ENCODE results near the gene TCP11L1. TPM values are rescaled to one million over a fixed set of nuclear protein-coding genes. Genes with fewer than 3 reads are reported as not detected.

TCP11L1 gene
- total and polyA plus RNA-seq, 9 of the 15 experiments (the other 6 are each of a cell fraction or from before 2014, with no cell fraction given): 1.6 to 15.3 (median 5.4) TPM

- TF ChIP-seq ZMIZ1 (IDR thresholded peaks at IDR 0.05; ENCODE audit: low read depth in 2 of 2, low read length in 2 of 2): no peak
- peak; percentile 64 for TF ChIP-seq PHF8 (IDR thresholded peaks at IDR 0.05; ENCODE audit: borderline replicate concordance, low read length)
- no peak for TF ChIP-seq CHD2 (IDR thresholded peaks at IDR 0.05; ENCODE audit: low read depth, low read length)
- no peak for TF ChIP-seq TARDBP (IDR thresholded peaks at IDR 0.05)
- TF ChIP-seq ARHGAP35 (IDR thresholded peaks at IDR 0.05; ENCODE audit: partially characterized antibody): no peak
- no peak for TF ChIP-seq NR2C1 (IDR thresholded peaks at IDR 0.05)
- no peak for TF ChIP-seq NR2C1 (tag; IDR thresholded peaks at IDR 0.05)
- no peak for TF ChIP-seq CBX5 (IDR thresholded peaks at IDR 0.05; ENCODE audit: borderline replicate concordance, low read depth)
- TF ChIP-seq TGIF2 (CRISPR knock-in tag; IDR thresholded peaks at IDR 0.05): no peak
- no peak for TF ChIP-seq XRCC5 (IDR thresholded peaks at IDR 0.05; ENCODE audit: low read depth, low read length)
- TF ChIP-seq SOX6 (IDR thresholded peaks at IDR 0.05): no peak
- TF ChIP-seq TCF3 (CRISPR knock-in tag; IDR thresholded peaks at IDR 0.05): no peak
- no peak for TF ChIP-seq U2AF2 (optimal IDR thresholded peaks at IDR 0.05; ENCODE audit: low read depth, low read length)
- TF ChIP-seq ZNF77 (CRISPR knock-in tag; IDR thresholded peaks at IDR 0.05): no peak
- no peak for TF ChIP-seq SP2 (IDR thresholded peaks at IDR 0.05; ENCODE audit: extremely low read depth, low read depth, low read length, poor library complexity, severe bottlenecking)
- TF ChIP-seq ZNF707 (CRISPR knock-in tag; conservative IDR thresholded peaks at IDR 0.05): no peak
- no peak for TF ChIP-seq CHAMP1 (IDR thresholded peaks at IDR 0.05)
- no peak for TF ChIP-seq POLR3A (IDR thresholded peaks at IDR 0.05; ENCODE audit: borderline replicate concordance, extremely low read depth, insufficient read depth, insufficient read length)
- TF ChIP-seq OTX1 (CRISPR knock-in tag; IDR thresholded peaks at IDR 0.05): no peak
- no peak for TF ChIP-seq HLTF (IDR thresholded peaks at IDR 0.05)
- TF ChIP-seq HNRNPUL1 (IDR thresholded peaks at IDR 0.05; ENCODE audit: low read length): no peak
These were observed 23.5 kb upstream of the TCP11L1 start, which contains the start of gene DEPDC7 (continued) for GRCh38 chr11:33015621-33016551.
